ENCODE results near the gene SPATA45.
"Not testable (repeated sequence)": the region's sequence is repeated elsewhere in the genome, so short reads cannot be mapped to it uniquely, and the experiment has no call there.

Gene SPATA45

DNA sequence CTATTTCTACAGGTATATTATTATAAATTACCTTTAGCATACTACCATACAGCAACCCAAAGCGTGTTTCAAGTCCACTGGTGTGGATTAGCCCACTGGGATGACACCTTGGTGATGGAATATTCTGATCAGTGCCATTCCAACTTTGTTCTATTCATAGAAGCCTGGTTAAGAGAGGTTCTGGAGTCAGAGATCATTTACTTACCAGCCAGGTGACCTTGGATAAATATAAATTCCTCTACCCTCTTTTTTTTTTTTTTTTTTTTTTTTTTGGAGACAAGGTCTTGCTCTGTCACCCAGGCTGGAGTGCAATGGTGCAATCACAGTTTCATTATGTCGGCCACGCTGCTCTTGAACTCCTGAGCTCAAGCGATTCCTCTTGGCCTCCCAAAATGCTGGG lies at the start of gene SPATA45:
Gene SPATA45, minus strand, starts transcription at position 101 of the 400 bp plus-strand sequence. CDS start 11,500 bp downstream, outside the sequence.
- in situ Hi-C loops (cut with HindIII; ENCODE audit: low sequenced_read_pairs), result no loop called here

DNA sequence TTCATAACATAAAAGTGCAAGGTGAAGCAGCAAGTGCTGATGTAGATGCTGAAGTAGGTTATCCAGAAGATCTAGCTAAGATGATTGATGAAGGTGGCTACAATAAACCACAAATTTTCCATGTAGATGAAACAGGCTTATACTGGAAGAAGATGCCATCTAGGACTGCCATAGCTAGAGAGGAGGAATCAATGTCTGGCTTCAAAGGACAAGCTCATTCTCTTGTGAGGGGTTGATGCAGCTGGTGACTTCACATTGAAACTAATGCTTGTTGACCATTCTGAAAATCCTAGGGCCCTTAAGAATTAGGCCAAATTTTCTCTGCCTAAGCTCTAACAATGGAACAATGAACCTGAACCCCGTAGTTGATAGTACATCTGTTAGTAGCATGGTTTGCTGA lies 44.7 kb upstream of the SPATA45 start:
- in situ Hi-C loops (cut with HindIII; ENCODE audit: low sequenced_read_pairs), result loop anchor here (5.0 kb wide), 1 partner anchor 60 kb away; no protein-coding TSS in a partner anchor

- in situ Hi-C loops (cut with HindIII; ENCODE audit: low sequenced_read_pairs), result no loop called here
Observed at GRCh38 chr1:212884592-212884991, 37.1 kb upstream of the SPATA45 start.

GRCh38 chr1:212879947-212880690 lies 32.7 kb upstream of the SPATA45 start:
- in situ Hi-C loops (cut with HindIII; ENCODE audit: low sequenced_read_pairs), result no loop called here

GRCh38 chr1:212878418-212878817 lies 31.0 kb upstream of the SPATA45 start:
- in situ Hi-C loops (cut with HindIII; ENCODE audit: low sequenced_read_pairs), result no loop called here

GRCh38 chr1:212873518-212873917 lies 26.1 kb upstream of the SPATA45 start:
- in situ Hi-C loops (cut with HindIII; ENCODE audit: low sequenced_read_pairs), result no loop called here

- in situ Hi-C loops (cut with HindIII; ENCODE audit: low sequenced_read_pairs), result no loop called here
Observed at GRCh38 chr1:212871976-212872375, 24.5 kb upstream of the SPATA45 start.

DNA sequence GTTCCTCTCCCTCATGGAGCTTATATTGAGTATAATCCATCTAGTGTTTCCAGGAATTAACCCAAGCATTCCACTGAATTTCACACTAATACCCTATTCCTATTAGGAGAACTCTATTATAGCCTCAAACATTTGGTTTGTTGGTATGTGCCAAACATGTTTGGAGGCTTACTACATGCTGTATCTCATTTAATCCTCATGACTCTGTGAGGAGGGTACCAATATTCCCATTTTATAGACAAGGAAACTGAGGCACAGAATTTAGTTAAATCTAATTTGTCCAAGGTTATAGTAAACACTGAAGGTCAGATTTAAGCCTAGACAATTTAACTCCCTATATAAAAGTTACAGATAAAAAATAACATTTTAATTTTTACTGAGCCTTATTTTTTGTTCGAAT lies 19.7 kb upstream of the SPATA45 start:
- in situ Hi-C loops (cut with HindIII; ENCODE audit: low sequenced_read_pairs), result no loop called here

- in situ Hi-C loops (cut with HindIII; ENCODE audit: low sequenced_read_pairs), result no loop called here
Observed at GRCh38 chr1:212864201-212864600, 16.8 kb upstream of the SPATA45 start.

- in situ Hi-C loops (cut with HindIII; ENCODE audit: low sequenced_read_pairs), result not testable (repeated sequence)
Observed at GRCh38 chr1:212863345-212863744, 15.9 kb upstream of the SPATA45 start.

DNA sequence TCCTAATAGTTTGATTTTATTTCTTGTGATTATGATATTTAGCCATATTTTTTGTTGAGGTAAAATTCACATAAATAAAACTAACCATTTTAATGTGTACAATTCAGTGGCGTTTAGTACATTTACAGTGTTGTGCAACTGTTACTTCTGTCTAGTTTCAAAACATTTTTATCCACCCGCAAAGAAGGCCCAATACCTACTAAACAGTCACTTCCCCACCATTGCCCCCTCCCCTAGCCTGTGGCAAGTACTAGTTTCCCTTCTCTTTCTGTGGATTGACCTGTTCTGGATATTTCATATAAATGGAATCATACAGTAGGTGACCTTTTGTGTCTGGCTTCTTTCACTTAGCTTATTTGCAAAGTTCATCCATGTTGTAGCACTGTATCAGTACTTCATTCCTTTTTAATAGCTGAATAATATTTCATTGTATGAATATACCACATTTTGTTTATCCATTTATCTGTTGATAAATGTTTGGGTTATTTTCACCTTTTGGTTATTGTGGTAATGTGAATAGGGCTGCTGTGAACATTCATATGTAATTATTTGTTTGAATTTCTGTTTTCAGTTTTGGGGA lies 14.8 kb upstream of the SPATA45 start:
- in situ Hi-C loops (cut with HindIII; ENCODE audit: low sequenced_read_pairs), result no loop called here

DNA sequence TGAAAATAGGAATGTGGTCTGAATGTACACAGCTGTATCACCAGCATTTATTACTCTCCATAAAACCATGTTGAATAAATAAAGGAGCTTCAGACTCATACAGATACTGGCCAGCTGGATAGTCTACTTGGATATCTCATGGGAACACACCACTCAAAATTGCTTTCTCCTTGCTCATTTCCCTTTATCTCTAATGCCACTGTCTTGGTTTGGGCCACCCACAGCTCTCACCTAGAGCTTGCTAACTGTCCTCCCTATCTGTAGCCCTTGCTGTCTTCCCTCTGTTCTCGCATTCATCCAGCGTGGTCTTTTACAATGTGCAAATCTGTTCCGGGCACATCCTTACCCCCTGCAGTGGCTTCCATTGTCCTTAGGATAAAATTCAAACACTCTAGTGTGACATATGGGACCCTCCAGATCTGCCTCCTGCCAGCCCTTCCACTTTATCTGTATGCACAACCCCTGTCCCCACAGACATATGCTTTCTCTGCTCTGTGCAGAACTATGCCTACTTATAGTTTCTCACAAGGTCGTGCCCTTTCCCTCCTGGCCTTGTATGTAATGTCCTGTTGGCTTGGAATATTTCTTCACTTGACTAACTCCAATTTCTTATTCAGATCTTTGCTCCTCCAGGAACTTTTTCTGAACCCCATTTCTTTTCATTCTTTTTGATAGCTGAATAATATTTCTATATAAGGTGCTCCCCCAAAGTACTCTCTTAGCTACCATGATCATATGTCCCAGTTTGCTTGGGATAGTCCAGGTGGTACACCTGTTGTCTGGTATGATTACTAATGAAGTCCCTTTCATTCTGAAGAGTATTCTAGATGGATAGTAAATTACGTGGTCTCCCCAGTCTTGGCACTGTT lies 13.5 kb upstream of the SPATA45 start:
- in situ Hi-C loops (cut with HindIII; ENCODE audit: low sequenced_read_pairs), result no loop called here

DNA sequence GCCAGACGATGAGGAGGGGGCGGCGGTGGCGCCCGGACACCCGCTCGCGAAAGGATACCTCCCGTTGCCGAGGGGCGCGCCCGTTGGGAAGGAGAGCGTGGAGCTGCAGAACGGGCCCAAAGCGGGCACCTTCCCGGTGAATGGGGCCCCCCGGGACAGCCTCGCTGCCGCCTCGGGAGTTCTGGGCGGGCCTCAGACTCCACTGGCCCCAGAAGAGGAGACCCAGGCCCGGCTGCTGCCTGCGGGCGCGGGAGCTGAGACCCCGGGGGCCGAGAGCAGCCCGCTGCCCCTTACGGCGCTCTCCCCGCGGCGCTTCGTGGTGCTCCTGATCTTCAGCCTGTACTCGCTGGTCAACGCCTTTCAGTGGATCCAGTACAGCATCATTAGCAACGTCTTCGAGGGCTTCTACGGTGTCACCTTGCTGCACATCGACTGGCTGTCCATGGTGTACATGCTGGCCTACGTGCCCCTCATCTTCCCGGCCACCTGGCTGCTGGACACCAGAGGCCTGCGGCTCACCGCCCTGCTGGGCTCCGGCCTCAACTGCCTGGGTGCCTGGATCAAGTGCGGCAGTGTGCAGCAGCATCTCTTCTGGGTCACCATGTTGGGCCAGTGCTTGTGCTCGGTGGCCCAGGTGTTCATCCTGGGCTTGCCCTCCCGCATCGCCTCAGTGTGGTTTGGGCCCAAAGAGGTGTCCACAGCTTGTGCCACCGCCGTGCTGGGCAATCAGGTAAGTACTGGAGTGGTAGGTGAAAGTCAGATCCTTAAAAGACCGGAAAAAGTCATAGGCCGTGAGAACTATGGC lies 11.2 kb upstream of the SPATA45 start:
- in situ Hi-C loops (cut with HindIII; ENCODE audit: low sequenced_read_pairs), result no loop called here

DNA sequence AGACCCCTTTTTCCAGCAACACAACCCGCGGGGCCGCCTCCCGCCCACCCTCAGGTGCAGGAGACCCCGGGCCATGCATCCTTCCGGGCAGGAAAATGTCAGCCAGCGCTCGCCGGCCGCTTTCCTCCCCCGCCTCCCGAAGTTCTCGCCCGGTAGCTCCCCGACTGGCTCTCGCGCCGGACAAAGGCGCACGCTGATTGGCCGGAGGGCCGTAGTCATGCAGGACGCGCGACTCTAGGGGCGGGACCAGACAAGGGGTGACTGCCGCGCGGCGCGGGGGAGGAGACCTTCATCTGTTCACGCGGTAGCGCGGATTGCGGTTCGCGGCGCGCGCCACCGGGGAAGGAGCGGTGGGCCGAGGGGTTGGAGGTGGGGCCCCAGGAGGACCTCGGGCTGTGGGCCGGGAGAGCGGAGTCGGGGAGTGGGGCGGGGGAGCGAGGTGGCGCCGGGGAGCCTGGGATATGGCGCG lies 10.6 kb upstream of the SPATA45 start, which contains the start of gene FLVCR1:
Gene FLVCR1, plus strand, starts transcription at position 284 of the 469 bp plus-strand sequence. Its CDS starts 178 bp downstream, at position 462.
- in situ Hi-C loops (cut with HindIII; ENCODE audit: low sequenced_read_pairs), result no loop called here

DNA sequence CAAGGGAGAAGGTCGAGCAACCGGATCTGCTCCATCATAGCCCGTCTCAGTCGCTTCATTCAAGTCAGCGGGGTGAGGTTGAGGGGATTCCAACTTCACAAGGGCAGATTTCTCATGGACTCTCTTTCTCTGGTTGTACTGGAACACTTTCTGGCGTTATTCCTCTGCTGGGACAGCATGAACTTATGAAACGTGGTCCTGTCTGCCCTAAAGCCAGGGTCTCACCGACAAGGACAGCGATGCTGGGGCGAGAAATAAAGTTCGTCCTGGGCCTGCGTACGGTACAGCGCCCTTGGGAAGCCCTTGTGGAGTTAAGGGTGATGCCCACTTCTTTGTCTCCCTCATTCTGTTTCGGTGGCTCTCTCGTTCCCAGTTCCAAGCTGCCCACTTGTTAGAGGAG lies 9.3 kb upstream of the SPATA45 start:
- in situ Hi-C loops (cut with HindIII; ENCODE audit: low sequenced_read_pairs), result no loop called here

DNA sequence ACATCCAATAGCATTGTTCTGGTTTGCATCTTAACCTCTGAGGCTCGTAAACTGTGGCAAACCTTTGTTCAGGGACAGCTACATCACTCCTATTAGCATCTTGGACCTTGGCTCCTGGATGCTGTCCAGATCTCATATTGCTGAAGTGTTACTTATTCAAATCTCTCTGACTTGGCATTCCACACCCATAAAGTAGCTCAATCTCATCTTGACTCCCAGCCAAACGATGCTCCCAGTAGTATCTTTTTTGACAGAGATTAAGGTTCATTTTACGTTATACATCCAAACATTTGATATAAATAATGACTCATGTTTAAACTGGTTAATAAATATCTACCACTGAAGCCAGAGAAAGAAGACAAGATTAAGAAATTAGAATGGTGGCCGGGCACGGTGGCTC lies 6.2 kb upstream of the SPATA45 start:
- in situ Hi-C loops (cut with HindIII; ENCODE audit: low sequenced_read_pairs), result no loop called here

- in situ Hi-C loops (cut with HindIII; ENCODE audit: low sequenced_read_pairs), result no loop called here
Observed at GRCh38 chr1:212852105-212852688, 4.7 kb upstream of the SPATA45 start.

DNA sequence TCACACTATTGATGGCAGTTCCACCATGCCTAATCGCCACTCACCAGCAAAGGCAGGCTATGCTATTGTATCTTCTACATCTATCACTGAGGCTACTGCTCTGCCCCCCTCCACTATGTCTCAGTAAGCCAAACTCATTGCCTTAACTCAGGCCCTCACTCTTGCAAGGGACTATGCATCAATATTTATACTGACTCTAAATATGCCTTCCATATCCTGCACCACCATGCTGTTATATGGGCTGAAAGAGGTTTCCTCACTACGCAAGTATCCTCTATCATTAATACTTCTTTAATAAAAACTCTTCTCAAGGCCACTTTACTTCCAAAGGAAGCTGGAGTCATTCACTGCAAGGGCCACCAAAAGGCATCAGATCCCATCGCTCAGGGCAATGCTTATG lies 2.9 kb downstream of the SPATA45 start:
- in situ Hi-C loops (cut with HindIII; ENCODE audit: low sequenced_read_pairs), result not testable (repeated sequence)

GRCh38 chr1:212838145-212838544 lies 9.3 kb downstream of the SPATA45 start:
- in situ Hi-C loops (cut with HindIII; ENCODE audit: low sequenced_read_pairs), result no loop called here
